ENCODE results near the gene IRX4. TPM values are rescaled to one million over a fixed set of nuclear protein-coding genes. Genes with fewer than 3 reads are reported as not detected.

IRX4 gene
- total RNA-seq, 1 donor from 2014 or later: 0.68 TPM

GRCh38 chr5:1850324-1851154 is 32.2 kb downstream of the IRX4 start:
- Histone ChIP-seq H3K4me2 (ENCODE audit: low read length) (no peak overlapping the region), H3K36me3 (ENCODE audit: insufficient read depth, low read length) (no peaks in the 10 kb centered on the region), H3K9me3 (ENCODE audit: insufficient read depth, low read depth, low read length) (no peaks in the 10 kb centered on the region), H3K4me3 (ENCODE audit: insufficient read depth, low read depth, low read length) (no peak overlapping the region), H4K20me1 (ENCODE audit: insufficient read depth, low read length) (no peaks in the 10 kb centered on the region), H2AFZ (ENCODE audit: low read depth, low read length) (no peak overlapping the region), H3K4me1 (ENCODE audit: insufficient read depth, low read length) (no peaks in the 10 kb centered on the region), H3K27ac (ENCODE audit: low read depth, low read length) (no peak overlapping the region), H3K27me3 (ENCODE audit: insufficient read depth, low read length) (peaks cover 27% of the 10 kb centered on the region), H3K79me2 (ENCODE audit: insufficient read depth, low read length) (no peaks in the 10 kb centered on the region), H3K9ac (ENCODE audit: low read length) (no peak overlapping the region)
- Mint-ChIP-seq H3K9me3 (ENCODE audit: unreplicated experiment) (peaks cover 5% of the 10 kb centered on the region), H3K36me3 (ENCODE audit: low read depth, unreplicated experiment) (no peaks in the 10 kb centered on the region), H3K4me1 (ENCODE audit: low read depth, unreplicated experiment) (no peaks in the 10 kb centered on the region), H3K4me3 (ENCODE audit: unreplicated experiment) (no peak overlapping the region), H3K27ac (ENCODE audit: unreplicated experiment) (no peak overlapping the region), H3K27me3 (ENCODE audit: low read depth, unreplicated experiment) (peaks cover 71% of the 10 kb centered on the region)
- FAIRE-seq (no peak), DNase-seq (ENCODE audit: low read depth) (no peak)
- TF ChIP-seq CTCF (IDR thresholded peaks at IDR 0.05; ENCODE audit: insufficient read depth, low read depth, low read length): no peak
- no peak for TF ChIP-seq EZH2 (IDR thresholded peaks at IDR 0.05; ENCODE audit: insufficient read depth, low read length)

GRCh38 chr5:1847611-1848010 is 35.1 kb downstream of the IRX4 start:
- peaks cover 50% of the 10 kb centered on the region for H3K27me3 Mint-ChIP-seq (ENCODE audit: low read depth, unreplicated experiment)

More at GRCh38 chr5:1847611-1848010, 35.1 kb downstream of the IRX4 start:
- no peak overlapping the region for H3K27ac ChIP-seq (ENCODE audit: low read depth, low read length)
- Mint-ChIP-seq H3K9me3 (ENCODE audit: unreplicated experiment) (peaks cover 5% of the 10 kb centered on the region), H3K4me3 (ENCODE audit: unreplicated experiment) (no peak overlapping the region), H3K4me1 (ENCODE audit: low read depth, unreplicated experiment) (no peaks in the 10 kb centered on the region), H3K36me3 (ENCODE audit: low read depth, unreplicated experiment) (no peaks in the 10 kb centered on the region), H3K27ac (ENCODE audit: unreplicated experiment) (no peak overlapping the region)
- H3K9me3 ChIP-seq (ENCODE audit: insufficient read depth, low read depth, low read length): no peaks in the 10 kb centered on the region
- FAIRE-seq: no peak
- H3K4me3 ChIP-seq (ENCODE audit: insufficient read depth, low read depth, low read length): no peak overlapping the region
- no peak for DNase-seq (ENCODE audit: low read depth)
- no peak overlapping the region for H3K4me2 ChIP-seq (ENCODE audit: low read length)
- no peak overlapping the region for H2AFZ ChIP-seq (ENCODE audit: low read depth, low read length)
- H3K79me2 ChIP-seq (ENCODE audit: insufficient read depth, low read length): no peaks in the 10 kb centered on the region
- H4K20me1 ChIP-seq (ENCODE audit: insufficient read depth, low read length): no peaks in the 10 kb centered on the region
- peaks cover 24% of the 10 kb centered on the region for H3K27me3 ChIP-seq (ENCODE audit: insufficient read depth, low read length)
- TF ChIP-seq EZH2 (IDR thresholded peaks at IDR 0.05; ENCODE audit: insufficient read depth, low read length): no peak
- TF ChIP-seq CTCF (IDR thresholded peaks at IDR 0.05; ENCODE audit: insufficient read depth, low read depth, low read length): no peak
- H3K4me1 ChIP-seq (ENCODE audit: insufficient read depth, low read length): no peaks in the 10 kb centered on the region
- no peaks in the 10 kb centered on the region for H3K36me3 ChIP-seq (ENCODE audit: insufficient read depth, low read length)
- H3K9ac ChIP-seq (ENCODE audit: low read length): no peak overlapping the region
